Mesenchymal stem cell (in vitro differentiated cells and primary cell): ENCODE results near the gene SRGAP3.

Experiments used
- DNase-seq: peaks from one replicate; pipeline ENCODE4 v3.0.0-alpha.2; 2013
- H2AFZ ChIP-seq: one replicate; pipeline ENCODE4 v1.6.1; 2013; ENCODE audit warnings: low read depth, mild to moderate bottlenecking, control low read depth, inconsistent platforms, low read length, moderate library complexity
- H2AK5ac ChIP-seq: 2 replicates; pipeline ENCODE4 v1.6.1; 2013; ENCODE audit warnings: low read length, moderate library complexity, mild to moderate bottlenecking, inconsistent platforms; ENCODE audit not compliant: severe bottlenecking
- H2BK120ac ChIP-seq: one replicate; pipeline ENCODE4 v1.6.1; 2013; ENCODE audit warnings: low read depth, mild to moderate bottlenecking, inconsistent platforms, low read length, moderate library complexity
- H2BK12ac ChIP-seq, 2 experiments: one replicate each; pipeline ENCODE4 v1.6.1; 2013; ENCODE audit warnings: inconsistent platforms in 2 of 2, low read length in 2 of 2, mild to moderate bottlenecking in 2 of 2, moderate library complexity in 2 of 2, control low read depth in 1 of 2
- H2BK15ac ChIP-seq: one replicate; pipeline ENCODE4 v1.6.1; 2013; ENCODE audit warnings: mild to moderate bottlenecking, low read depth, inconsistent platforms; ENCODE audit not compliant: poor library complexity, severe bottlenecking
- H2BK5ac ChIP-seq: 2 replicates; pipeline ENCODE4 v1.6.1; 2013; ENCODE audit warnings: low read depth, mild to moderate bottlenecking, low read length, control low read depth, inconsistent platforms; ENCODE audit not compliant: poor library complexity, severe bottlenecking
- H3K14ac ChIP-seq, 2 experiments: one replicate each; pipeline ENCODE4 v1.6.1; 2013; ENCODE audit warnings: inconsistent platforms in 2 of 2, low read length in 2 of 2, control low read depth in 1 of 2, mild to moderate bottlenecking in 1 of 2, moderate library complexity in 1 of 2
- H3K18ac ChIP-seq, 2 experiments: one replicate each; pipeline ENCODE4 v1.6.1; 2013; ENCODE audit warnings: inconsistent platforms in 2 of 2, low read length in 2 of 2, control low read depth in 1 of 2, low read depth in 1 of 2, mild to moderate bottlenecking in 1 of 2
- H3K23ac ChIP-seq, 2 experiments: one replicate each; pipeline ENCODE4 v1.6.1; 2013; ENCODE audit warnings: inconsistent platforms in 2 of 2, low read length in 2 of 2, mild to moderate bottlenecking in 2 of 2, moderate library complexity in 2 of 2, control low read depth in 1 of 2
- H3K27ac ChIP-seq: 2 replicates; pipeline ENCODE4 v1.5.1; 2013; ENCODE audit warnings: mild to moderate bottlenecking, moderate library complexity, low read length, control low read depth, inconsistent platforms; ENCODE audit not compliant: poor library complexity, severe bottlenecking
- H3K27me3 ChIP-seq, 2 experiments: 2 replicates each; pipeline versions ENCODE4 v1.6.1 to v1.7.0; 2013; ENCODE audit warnings: low read length in 2 of 2, mild to moderate bottlenecking in 2 of 2, moderate library complexity in 2 of 2, control low read depth in 1 of 2, inconsistent platforms in 1 of 2; ENCODE audit not compliant: control insufficient read depth in 1 of 2, insufficient read depth in 1 of 2
- H3K36me3 ChIP-seq, 2 experiments: 2 replicates each; pipeline versions ENCODE4 v1.6.1 to v1.7.0; 2013; ENCODE audit warnings: low read length in 2 of 2, control low read depth in 1 of 2, inconsistent platforms in 1 of 2, low read depth in 1 of 2, mild to moderate bottlenecking in 1 of 2; ENCODE audit not compliant: insufficient read depth in 2 of 2, control insufficient read depth in 1 of 2
- H3K4ac ChIP-seq, 2 experiments: one replicate each; pipeline ENCODE4 v1.6.1; 2013; ENCODE audit warnings: inconsistent platforms in 2 of 2, low read length in 2 of 2, mild to moderate bottlenecking in 2 of 2, moderate library complexity in 2 of 2, control low read depth in 1 of 2, low read depth in 1 of 2
- H3K4me1 ChIP-seq: 2 replicates; pipeline ENCODE4 v1.6.1; 2013; ENCODE audit warnings: low read depth, low read length, control low read depth; ENCODE audit not compliant: control insufficient read depth, insufficient read depth
- H3K4me2 ChIP-seq: 2 replicates; pipeline ENCODE4 v1.6.1; 2013; ENCODE audit warnings: low read length, mild to moderate bottlenecking, inconsistent platforms; ENCODE audit not compliant: poor library complexity, severe bottlenecking
- H3K4me3 ChIP-seq, 2 experiments: 2 replicates each; pipeline versions ENCODE4 v1.5.1 to v1.7.0; 2013; ENCODE audit warnings: low read length in 2 of 2, mild to moderate bottlenecking in 2 of 2, control low read depth in 1 of 2, low read depth in 1 of 2; ENCODE audit not compliant: insufficient read depth in 1 of 2
- H3K79me1 ChIP-seq: replicated peaks from 2 replicates; pipeline ENCODE4 v1.6.1; 2013; ENCODE audit warnings: mild to moderate bottlenecking, control low read depth, low read length, inconsistent platforms; ENCODE audit not compliant: poor library complexity, severe bottlenecking
- H3K9ac ChIP-seq: 2 replicates; pipeline ENCODE4 v1.7.0; 2013; ENCODE audit warnings: mild to moderate bottlenecking, low read length, moderate library complexity
- H3K9me3 ChIP-seq: 2 replicates; pipeline ENCODE4 v1.7.0; 2013; ENCODE audit warnings: mild to moderate bottlenecking, low read length; ENCODE audit not compliant: control insufficient read depth
- H4K8ac ChIP-seq: one replicate; pipeline ENCODE4 v1.6.1; 2013; ENCODE audit warnings: inconsistent platforms, mild to moderate bottlenecking, low read length, moderate library complexity
- H4K91ac ChIP-seq: one replicate; pipeline ENCODE4 v1.6.1; 2013; ENCODE audit warnings: mild to moderate bottlenecking, low read length, inconsistent platforms
- whole genome bisulfite sequencing: methylation state at CpG from one replicate; pipeline ENCODE4 v1.1.7; 2013; ENCODE audit warnings: mixed read lengths; 5-methylcytosine and 5-hydroxymethylcytosine counted together

Gene SRGAP3

GRCh38 chr3:9208605-9209152 is 40.8 kb downstream of the SRGAP3 start:
- 36% methylated on average over 2 of the region's 2 CpGs for WGBS
- no peak overlapping the region for H2BK15ac ChIP-seq
- H3K4me3 ChIP-seq = no peak overlapping the region
- H3K79me1 ChIP-seq = no peaks in the 10 kb centered on the region
- no peak overlapping the region for H2AK5ac ChIP-seq
- H3K4me1 ChIP-seq = peaks cover 4% of the 10 kb centered on the region
- H3K18ac ChIP-seq = no peak overlapping the region
- H3K14ac ChIP-seq = no peak overlapping the region
- no peak overlapping the region for H3K27ac ChIP-seq
- no peak overlapping the region for H3K4me2 ChIP-seq
- H2BK5ac ChIP-seq = no peak overlapping the region
- no peak overlapping the region for H4K91ac ChIP-seq
- no peak overlapping the region for H2AFZ ChIP-seq
- no peak overlapping the region for H3K23ac ChIP-seq
- DNase-seq = no peak
- no peak overlapping the region for H3K9ac ChIP-seq
- H3K27me3 ChIP-seq = peaks cover 0 to 13% of the 10 kb centered on the region in 2 experiments
- no peaks in the 10 kb centered on the region for H3K9me3 ChIP-seq
- no peak overlapping the region for H3K4ac ChIP-seq
- H2BK120ac ChIP-seq = no peak overlapping the region
- no peak overlapping the region for H2BK12ac ChIP-seq
- no peaks in the 10 kb centered on the region for H3K36me3 ChIP-seq
- H4K8ac ChIP-seq = no peak overlapping the region

- Histone ChIP-seq H3K18ac (no peak overlapping the region), H2BK5ac (no peak overlapping the region), H4K8ac (no peak overlapping the region), H3K4ac (no peak overlapping the region), H3K79me1 (no peaks in the 10 kb centered on the region), H3K27me3 (peaks cover 0 to 18% of the 10 kb centered on the region in 2 experiments), H2AFZ (no peak overlapping the region), H3K9me3 (no peaks in the 10 kb centered on the region), H2AK5ac (no peak overlapping the region), H3K4me2 (no peak overlapping the region), H3K4me3 (no peak overlapping the region), H3K9ac (no peak overlapping the region), H3K4me1 (peaks cover 2% of the 10 kb centered on the region), H4K91ac (no peak overlapping the region), H3K23ac (no peak overlapping the region), H2BK15ac (no peak overlapping the region), H2BK12ac (no peak overlapping the region), H3K36me3 (no peaks in the 10 kb centered on the region), H3K14ac (no peak overlapping the region), H2BK120ac (no peak overlapping the region), H3K27ac (no peak overlapping the region)
- 85% methylated on average over 7 of the region's 7 CpGs for WGBS
- DNase-seq = no peak
These were observed 42.2 kb downstream of the SRGAP3 start for GRCh38 chr3:9207116-9207763.

- Histone ChIP-seq H3K36me3 (no peaks in the 10 kb centered on the region), H3K4me1 (peaks cover 2% of the 10 kb centered on the region), H3K23ac (no peak overlapping the region), H3K9ac (no peak overlapping the region), H3K18ac (no peak overlapping the region), H2BK12ac (no peak overlapping the region), H3K14ac (no peak overlapping the region), H2AFZ (no peak overlapping the region), H3K27me3 (peaks cover 0 to 25% of the 10 kb centered on the region in 2 experiments), H2AK5ac (no peak overlapping the region), H4K8ac (no peak overlapping the region), H2BK120ac (no peak overlapping the region), H3K4ac (no peak overlapping the region), H3K79me1 (no peaks in the 10 kb centered on the region), H2BK5ac (no peak overlapping the region), H3K4me2 (no peak overlapping the region), H3K27ac (no peak overlapping the region), H2BK15ac (no peak overlapping the region), H3K9me3 (no peaks in the 10 kb centered on the region), H3K4me3 (no peak overlapping the region), H4K91ac (no peak overlapping the region)
- WGBS = 85% methylated on average over 4 of the region's 4 CpGs
- DNase-seq = no peak
These were observed 43.2 kb downstream of the SRGAP3 start for GRCh38 chr3:9206287-9206686.

GRCh38 chr3:9205345-9206143 is 43.9 kb downstream of the SRGAP3 start:
- no peak overlapping the region for H2BK12ac ChIP-seq

More at GRCh38 chr3:9205345-9206143, 43.9 kb downstream of the SRGAP3 start:
- Histone ChIP-seq H3K4me1 (peaks cover 2% of the 10 kb centered on the region), H2BK120ac (no peak overlapping the region), H3K18ac (no peak overlapping the region), H3K27ac (no peak overlapping the region), H3K23ac (no peak overlapping the region), H3K14ac (no peak overlapping the region), H3K27me3 (peaks cover 0 to 26% of the 10 kb centered on the region in 2 experiments), H3K4me3 (no peak overlapping the region), H2BK15ac (no peak overlapping the region), H2AFZ (no peak overlapping the region), H3K9ac (no peak overlapping the region), H3K4me2 (no peak overlapping the region), H2BK5ac (no peak overlapping the region), H4K91ac (no peak overlapping the region), H3K9me3 (no peaks in the 10 kb centered on the region), H2AK5ac (no peak overlapping the region), H4K8ac (no peak overlapping the region), H3K79me1 (no peaks in the 10 kb centered on the region), H3K4ac (no peak overlapping the region), H3K36me3 (no peaks in the 10 kb centered on the region)
- no peak for DNase-seq
- WGBS = 80% methylated on average over 8 of the region's 9 CpGs
